ENCODE measurements around the gene EIF4EBP2. TPM values are rescaled to one million over a fixed set of nuclear protein-coding genes. Genes with fewer than 3 reads are reported as not detected.

Gene EIF4EBP2
- total RNA-seq, 1 experiment from 2014 or later, result 93.2 TPM

DNA sequence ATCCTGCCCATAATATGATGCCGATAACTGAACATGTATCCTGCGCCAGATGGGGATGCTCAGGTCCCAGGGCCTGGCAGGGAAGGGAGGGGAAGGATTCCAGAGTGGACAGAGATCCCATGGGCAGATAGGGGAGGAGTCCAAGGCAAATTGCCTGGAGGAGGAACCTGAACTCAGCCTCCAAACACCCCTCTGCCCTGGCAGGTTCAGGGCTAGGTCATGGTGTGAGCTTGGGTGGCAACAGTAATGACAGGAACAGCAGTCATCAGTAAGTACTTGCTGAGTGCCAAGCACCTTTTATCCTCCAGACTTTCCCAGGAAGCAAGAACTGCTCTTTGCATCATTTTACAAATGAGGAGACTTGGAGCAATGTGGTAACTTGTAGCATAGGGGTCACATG, 70.8 kb downstream of the EIF4EBP2 start:
- H3K27ac Mint-ChIP-seq, result no peak overlapping the region; a peak in 1 of 7 replicates
- no peaks in the 10 kb centered on the region for H3K27me3 ChIP-seq (ENCODE audit: insufficient read depth, low read length)
- no peak overlapping the region for H2BK15ac ChIP-seq (ENCODE audit: low read depth, low read length)
- no peaks in the 10 kb centered on the region for H3K9me3 ChIP-seq (ENCODE audit: control insufficient read depth, low read depth, low read length)
- WGBS (ENCODE audit: extremely low coverage, insufficient read length, low lambda C conversion rate), result no CpG with 5 or more reads among the region's 2 CpGs
- no peak for DNase-seq
- H3K14ac ChIP-seq (ENCODE audit: insufficient read depth, low read length), result no peak overlapping the region
- no peak overlapping the region for H3K23ac ChIP-seq (ENCODE audit: insufficient read length, low read depth, low read length)
- no peak overlapping the region for H3K4me2 ChIP-seq (ENCODE audit: insufficient read depth, insufficient read length, low read length)
- no peak overlapping the region for H4K8ac ChIP-seq (replicated peaks; ENCODE audit: insufficient read length, low read depth, low read length)
- no peaks in the 10 kb centered on the region for H4K20me1 ChIP-seq (ENCODE audit: control insufficient read depth, insufficient read depth, insufficient read length)
- peaks cover 1% of the 10 kb centered on the region for H3K4me1 ChIP-seq (ENCODE audit: insufficient read depth, low read length)
- TF ChIP-seq, protein P1, sequence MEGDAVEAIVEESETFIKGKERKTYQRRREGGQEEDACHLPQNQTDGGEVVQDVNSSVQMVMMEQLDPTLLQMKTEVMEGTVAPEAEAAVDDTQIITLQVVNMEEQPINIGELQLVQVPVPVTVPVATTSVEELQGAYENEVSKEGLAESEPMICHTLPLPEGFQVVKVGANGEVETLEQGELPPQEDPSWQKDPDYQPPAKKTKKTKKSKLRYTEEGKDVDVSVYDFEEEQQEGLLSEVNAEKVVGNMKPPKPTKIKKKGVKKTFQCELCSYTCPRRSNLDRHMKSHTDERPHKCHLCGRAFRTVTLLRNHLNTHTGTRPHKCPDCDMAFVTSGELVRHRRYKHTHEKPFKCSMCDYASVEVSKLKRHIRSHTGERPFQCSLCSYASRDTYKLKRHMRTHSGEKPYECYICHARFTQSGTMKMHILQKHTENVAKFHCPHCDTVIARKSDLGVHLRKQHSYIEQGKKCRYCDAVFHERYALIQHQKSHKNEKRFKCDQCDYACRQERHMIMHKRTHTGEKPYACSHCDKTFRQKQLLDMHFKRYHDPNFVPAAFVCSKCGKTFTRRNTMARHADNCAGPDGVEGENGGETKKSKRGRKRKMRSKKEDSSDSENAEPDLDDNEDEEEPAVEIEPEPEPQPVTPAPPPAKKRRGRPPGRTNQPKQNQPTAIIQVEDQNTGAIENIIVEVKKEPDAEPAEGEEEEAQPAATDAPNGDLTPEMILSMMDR (conservative IDR thresholded peaks at IDR 0.05), result no peak
- H2BK20ac ChIP-seq (ENCODE audit: low read depth, low read length, poor library complexity, severe bottlenecking), result no peak overlapping the region
- H3K27ac ChIP-seq (ENCODE audit: insufficient read length, low read depth, low read length), result no peak overlapping the region
- peaks cover 3% of the 10 kb centered on the region for H3K27me3 Mint-ChIP-seq (ENCODE audit: low read depth)
- no peak overlapping the region for H3K4me3 Mint-ChIP-seq
- no peak overlapping the region for H2AFZ ChIP-seq (ENCODE audit: low read length)
- H3K9ac ChIP-seq (ENCODE audit: extremely low read depth, insufficient read length, low read length), result no peak overlapping the region
- H3K79me1 ChIP-seq (ENCODE audit: insufficient read depth, low read depth, low read length, poor library complexity, severe bottlenecking), result no peaks in the 10 kb centered on the region
- H3K4me1 Mint-ChIP-seq, result peaks cover 16 to 18% of the 10 kb centered on the region in 2 experiments
- H3K36me3 Mint-ChIP-seq (ENCODE audit: insufficient read depth in 1 of 3, low read depth in 3 of 3), result no peaks in the 10 kb centered on the region
- no peak overlapping the region for H3T11ph ChIP-seq (ENCODE audit: low read length)
- no peaks in the 10 kb centered on the region; the same call in 1 of the 2 replicates for H3K79me2 ChIP-seq (ENCODE audit: insufficient read depth, low read length)
- no peak overlapping the region for H3K4ac ChIP-seq (ENCODE audit: low read depth, low read length)
- no peak overlapping the region for H2BK12ac ChIP-seq (ENCODE audit: insufficient read length, low read depth, low read length)
- no peak overlapping the region for H4K5ac ChIP-seq (ENCODE audit: insufficient read length, low read depth, low read length)
- H2BK120ac ChIP-seq (ENCODE audit: low read depth, low read length, poor library complexity, severe bottlenecking), result no peak overlapping the region
- H3K56ac ChIP-seq (ENCODE audit: insufficient read length, low read depth, low read length), result no peak overlapping the region
- no peak overlapping the region for H2BK5ac ChIP-seq (ENCODE audit: insufficient read length, low read length)
- no peak overlapping the region for H4K91ac ChIP-seq (ENCODE audit: insufficient read length, low read depth, low read length)
- no peaks in the 10 kb centered on the region for H3K9me3 Mint-ChIP-seq
- H3K18ac ChIP-seq (ENCODE audit: insufficient read length, low read depth, low read length), result no peak overlapping the region
- H2AK5ac ChIP-seq (ENCODE audit: insufficient read length, low read length), result no peak overlapping the region
- peaks cover 14% of the 10 kb centered on the region for H3K23me2 ChIP-seq (ENCODE audit: insufficient read length, low read depth, low read length, poor library complexity, severe bottlenecking)

Measured in H9 (cell line).